HG03108 (cell line): ENCODE results near the gene TUBB6.

Experiments used
- ATAC-seq: cut with Tn5 transposase; IDR thresholded peaks from one replicate; pipeline ENCODE4 v1.9.1; 2021; ENCODE audit warnings: moderate library complexity; ENCODE audit not compliant: unreplicated experiment

TUBB6 gene

DNA sequence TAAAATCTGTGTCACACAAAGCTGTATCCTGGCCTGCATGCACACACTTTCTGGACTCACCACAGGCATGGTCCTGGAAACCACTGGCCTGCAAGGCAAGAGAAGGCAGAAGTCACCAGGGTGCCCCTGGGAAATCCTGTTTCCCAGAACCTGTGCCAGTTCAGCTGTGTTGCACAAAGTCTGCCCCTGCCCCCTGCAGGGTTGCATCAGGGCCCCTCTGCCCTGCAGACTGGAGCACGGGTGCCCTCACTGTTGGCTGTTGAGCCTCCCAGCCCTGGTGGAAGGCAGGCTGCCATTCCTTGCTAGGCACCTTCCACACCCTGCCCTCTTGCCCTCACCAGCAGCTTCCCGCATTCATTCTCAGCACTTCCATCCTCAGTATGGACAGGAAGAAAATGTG lies 18.0 kb upstream of the TUBB6 start:
- ATAC-seq = no peak

DNA sequence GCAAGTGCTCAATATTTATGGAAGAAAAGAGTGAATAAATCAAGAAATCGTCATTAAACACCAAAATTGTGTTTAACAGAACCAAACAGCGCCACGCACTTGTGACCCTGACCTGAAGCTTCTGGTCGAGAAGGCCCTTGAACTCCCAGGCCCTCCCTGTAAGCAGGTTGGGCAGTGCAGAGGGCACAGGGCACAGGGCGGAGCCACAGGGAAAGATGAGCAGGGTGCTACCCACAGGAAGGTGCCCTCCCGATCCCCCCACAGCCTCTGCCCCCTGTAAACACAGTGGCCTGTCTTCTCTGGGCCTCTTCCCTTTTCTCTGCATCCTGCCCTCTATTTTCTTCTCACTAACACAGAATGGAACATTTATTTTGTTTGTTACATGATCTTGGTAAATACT lies 16.9 kb upstream of the TUBB6 start:
- no peak for ATAC-seq

DNA sequence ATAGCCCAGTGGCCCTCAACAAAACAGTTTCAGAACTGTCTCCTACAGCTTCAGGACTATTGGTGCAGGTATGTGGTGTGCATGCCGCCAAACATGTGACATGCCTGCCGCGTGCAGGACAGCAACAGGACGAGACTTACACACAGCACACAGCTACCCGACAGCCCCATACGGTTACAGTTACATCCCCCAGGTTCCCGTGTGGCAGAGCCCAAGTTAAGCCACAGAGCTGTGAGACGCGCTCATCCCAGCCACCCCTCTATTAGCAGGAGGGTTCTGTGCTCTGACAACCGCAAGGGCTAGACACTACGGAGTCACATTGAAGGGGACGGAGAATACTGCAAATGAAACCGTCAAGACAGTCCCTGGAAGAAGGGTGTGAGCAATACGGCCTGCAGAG lies 16.4 kb upstream of the TUBB6 start:
- no peak for ATAC-seq

DNA sequence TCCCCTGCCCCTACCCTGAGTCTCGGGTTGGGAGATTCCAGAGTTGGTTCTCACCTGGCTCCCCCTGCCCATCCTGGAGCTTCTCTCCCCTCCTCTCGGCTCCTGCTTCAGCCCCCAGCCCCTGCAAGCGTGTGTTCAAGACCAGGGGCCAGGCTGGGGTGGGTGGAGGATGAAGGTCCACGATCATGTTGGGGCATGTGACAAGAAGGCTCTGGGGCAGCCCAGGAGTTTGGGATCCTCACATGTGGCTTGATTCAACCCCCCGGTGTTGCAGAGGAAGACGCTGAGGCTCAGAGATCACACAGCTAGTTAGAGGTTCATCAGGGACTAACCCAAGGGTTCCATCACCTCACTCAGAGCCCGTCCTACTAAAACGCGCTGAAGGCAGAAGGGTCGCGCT lies 14.2 kb upstream of the TUBB6 start:
- ATAC-seq = no peak

DNA sequence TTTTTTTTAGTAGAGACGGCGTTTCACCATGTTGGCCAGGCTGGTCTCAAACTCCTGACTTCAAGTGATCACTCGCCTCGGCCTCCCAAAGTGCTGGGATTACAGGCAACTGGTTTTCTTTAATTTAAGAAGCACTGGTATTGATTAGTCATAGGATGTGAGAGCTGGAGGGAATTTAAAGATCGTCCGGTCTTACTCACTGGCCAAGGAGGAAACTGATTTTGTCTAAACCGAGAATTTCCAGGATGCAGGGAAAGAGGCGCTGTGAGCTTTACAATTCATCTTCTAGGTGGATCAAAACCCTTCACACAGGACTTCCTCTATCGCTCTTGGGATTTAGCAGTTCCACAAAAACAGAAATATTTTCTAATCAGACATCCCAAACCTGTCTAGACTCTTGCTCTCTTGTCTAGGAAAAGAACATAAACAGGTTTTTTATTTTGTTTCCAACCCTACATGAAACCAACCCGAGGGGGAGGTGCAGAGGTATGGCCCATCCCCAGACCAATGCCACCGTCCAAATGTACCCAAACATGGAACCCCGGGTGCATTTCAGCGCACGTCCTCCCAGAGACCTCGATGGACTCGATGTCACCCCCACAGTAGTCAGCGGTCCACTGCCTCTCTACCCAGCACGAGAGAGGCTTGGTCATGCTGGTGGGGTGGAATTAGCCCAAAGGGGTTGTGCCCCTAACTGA lies 12.5 kb upstream of the TUBB6 start:
- no peak for ATAC-seq

DNA sequence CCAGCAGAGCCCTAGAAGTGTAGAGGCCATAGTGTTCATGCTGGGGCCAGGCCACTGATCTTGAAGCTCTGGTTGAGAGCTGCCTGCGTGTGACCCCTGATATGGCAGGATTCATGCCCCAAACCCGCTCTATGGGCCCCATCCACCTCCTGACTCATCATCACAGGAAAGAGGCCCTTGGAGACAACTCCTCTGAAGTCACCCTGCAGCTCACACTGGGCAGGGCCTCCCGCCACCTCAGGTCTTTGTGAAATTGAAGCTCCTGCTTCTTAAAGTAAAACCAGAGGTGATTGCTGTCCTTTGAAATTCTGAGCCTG lies 12.0 kb upstream of the TUBB6 start:
- ATAC-seq = no peak

DNA sequence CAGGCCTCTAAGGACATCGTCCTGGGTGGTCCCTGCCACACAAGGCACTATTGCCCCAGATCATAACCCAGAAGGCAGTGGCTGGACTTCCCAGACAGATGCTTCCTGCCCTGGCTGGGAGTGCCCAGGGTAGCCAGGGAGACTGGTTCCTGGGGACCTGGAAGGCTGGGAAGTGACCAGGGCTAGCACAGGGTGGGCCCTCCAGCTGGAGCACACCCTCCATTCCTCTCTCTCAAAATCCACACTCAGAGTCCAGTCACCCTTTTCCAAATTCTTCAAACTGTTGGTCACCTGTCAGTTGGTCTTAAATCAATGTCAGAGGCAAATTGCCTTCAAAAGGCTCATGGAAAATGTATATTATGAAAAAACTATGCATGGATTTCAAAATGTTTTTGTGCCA lies 11.6 kb upstream of the TUBB6 start:
- no peak for ATAC-seq

DNA sequence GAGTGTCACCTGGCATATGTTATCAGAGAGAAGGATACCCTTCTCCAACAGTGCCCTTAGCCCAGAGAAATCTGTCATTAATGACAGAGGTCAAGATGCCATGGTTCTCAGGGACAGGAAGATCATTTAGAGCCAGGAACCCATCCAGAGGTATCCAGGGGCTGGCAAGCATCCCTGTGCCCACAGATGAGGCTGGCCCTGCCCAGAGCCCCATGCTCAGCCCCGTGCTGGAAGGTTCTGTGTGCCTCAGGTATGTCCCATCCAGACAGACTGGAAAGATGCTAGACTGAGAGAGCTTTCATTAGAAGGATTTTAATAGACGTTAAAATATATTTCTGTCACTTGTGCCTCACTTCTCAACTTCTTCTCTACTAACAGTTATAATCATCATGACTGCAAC lies 8.2 kb upstream of the TUBB6 start:
- ATAC-seq = no peak

DNA sequence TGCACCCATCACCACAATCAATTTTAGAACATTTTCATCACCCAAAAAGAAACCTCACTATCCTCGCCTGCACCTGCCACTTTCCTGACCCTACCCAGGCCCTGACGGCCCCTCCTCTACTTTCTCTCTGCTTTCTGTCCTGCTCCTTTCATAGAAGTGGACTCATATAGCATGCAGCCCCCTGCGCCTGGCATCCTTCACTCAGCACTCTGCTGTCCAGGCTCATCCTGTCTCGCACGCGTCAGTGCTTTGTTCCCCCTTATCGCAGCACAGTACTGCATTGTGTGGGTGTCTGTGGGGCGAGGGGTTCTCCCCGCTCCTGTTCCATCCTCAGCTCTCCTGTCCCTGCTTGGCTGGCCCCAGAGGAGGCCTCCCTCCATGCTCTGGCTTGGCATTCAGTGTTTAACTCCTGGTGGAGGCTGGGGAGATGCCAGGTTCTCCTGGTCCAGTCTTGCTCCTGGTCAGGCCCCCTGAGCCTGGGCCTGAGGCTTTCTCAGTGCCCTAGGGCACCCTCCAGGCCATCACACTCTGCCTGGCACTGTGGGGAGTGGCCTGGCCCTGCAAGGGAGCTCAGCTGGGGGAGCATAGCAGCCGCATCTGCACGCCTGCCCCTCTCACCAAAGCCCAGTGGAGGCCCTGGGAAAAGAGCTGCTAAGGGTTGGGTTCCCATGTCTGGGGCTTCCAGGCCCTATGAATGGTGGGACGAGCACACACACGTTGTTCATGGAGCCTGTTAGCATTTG lies 6.6 kb upstream of the TUBB6 start:
- ATAC-seq = no peak

DNA sequence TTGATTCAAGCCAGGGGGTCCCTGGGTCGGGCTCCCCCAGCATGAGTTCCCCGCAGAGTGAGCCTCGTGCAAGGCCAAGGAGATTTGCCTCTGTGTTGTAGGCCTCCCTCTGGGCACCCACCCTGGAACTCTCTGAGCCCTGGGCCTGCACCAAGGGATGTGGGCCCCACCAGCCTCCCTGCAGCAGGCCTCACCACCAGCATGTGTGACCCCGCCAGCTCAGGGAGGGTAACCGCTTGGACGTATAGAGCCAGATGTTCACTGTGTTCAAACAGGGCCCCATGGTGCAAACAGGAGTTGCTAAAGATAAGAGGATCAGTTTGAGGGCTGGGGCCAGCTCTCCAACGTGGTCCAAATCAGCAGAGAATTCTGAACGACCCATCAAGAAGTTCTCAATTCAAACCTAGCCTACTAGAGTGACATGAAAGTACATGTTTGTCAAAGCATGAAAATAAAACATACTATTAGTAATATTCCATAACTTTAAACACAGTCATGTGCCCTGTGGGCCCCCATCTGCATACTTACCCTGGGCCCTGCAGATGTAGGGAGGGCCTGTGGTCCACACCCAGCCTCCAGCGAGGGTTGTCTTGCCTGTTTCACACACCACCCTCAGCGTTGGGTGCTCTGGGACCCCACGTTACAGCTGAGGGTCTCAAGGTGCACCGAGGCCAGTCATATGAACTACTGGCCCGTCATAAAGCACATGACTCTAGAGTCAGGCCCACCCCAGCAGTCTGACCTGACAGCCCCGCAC lies 5.5 kb upstream of the TUBB6 start:
- no peak for ATAC-seq

DNA sequence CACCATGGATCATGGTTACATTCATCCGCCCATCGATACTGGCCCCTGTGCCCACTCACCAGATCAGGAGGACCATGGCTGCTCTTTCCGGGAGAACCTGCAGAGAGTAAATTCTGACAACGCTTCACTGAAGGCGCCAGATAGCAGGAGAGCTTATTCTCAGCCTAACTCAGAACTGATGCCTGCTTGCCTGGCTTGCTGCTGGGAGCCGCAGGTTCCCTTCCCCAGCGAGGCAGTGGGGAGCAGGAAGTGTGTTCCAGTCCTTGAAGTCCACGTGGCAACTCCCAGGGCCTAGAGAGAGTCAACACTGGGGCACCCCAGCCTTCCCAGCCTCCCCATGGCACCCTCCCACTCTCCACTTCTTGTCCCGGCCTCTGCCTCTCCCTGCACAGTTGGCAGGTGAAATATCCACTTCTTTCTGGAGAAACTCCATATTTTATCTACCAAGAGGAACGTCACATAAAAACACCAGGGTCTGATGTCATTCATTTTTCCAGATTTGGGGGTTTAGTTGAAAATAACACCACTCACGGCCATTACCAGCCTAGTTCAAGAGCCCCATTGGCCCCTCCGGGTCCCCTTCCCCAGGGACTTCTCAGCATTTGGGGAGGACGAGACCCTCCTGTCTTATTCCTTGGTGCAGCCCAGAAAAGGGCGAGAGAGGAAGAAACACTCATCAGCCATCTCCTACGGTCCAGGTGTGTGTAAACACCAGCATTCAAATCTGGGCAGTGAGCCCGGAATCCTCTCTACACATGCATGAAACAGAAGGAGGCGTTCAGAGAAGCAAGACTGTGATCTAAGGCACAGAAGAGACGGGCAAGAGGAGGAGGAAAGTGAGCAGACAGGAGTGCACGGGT lies 3.5 kb upstream of the TUBB6 start:
- ATAC-seq = no peak

DNA sequence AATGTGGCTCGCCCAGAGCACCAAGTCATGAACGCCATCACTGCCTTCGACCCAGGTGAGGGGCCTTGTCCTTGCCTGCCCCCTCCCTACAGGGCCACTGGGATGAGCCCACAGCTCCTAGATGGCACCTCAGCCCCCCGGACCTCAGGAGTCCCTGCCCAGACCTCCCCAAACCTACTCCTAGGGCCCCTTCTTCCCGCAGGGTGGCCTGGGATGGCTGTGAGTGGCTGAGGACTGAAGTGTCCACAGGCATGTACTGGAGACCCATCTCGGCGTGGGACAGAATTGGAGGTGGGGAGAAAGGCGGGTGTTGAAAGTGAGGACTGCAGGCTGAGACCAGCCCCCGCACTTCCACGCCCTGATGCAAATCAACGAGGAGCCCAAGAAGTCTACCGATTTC lies 2.8 kb upstream of the TUBB6 start:
- no peak for ATAC-seq

DNA sequence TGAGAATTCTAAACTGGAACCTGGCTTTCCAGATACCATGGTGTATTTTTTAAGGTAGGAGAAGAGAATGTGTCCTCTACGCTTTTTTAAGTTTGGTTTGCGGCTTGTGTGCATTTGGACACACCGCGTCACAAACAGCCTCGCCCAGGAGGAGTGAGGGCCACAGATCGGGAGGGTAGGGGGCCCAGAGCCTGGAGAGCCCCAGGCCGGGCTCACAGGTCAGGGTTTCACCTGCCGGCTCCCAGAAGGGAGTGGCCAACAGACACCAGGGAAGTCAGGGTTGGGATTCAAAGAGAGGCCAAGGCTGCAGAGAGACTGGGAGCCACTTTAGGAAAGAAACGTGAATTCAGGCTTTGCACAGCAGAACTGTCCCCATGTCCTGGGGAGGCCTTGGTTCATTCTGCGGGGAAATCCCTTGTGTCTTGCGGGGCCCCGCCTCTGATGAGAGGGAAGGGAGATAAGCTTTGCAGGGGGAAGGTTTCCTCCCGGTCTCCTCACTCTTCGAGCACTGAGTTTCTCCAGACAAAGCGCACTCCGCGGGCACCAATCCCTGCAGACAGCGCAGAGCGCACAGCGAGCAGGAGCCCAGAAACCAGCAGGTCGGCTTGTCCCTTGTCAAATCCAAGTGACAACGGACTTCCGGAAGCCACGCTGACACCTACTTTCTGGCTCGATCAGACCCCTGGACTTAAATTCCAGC lies 2.0 kb upstream of the TUBB6 start:
- no peak for ATAC-seq

DNA sequence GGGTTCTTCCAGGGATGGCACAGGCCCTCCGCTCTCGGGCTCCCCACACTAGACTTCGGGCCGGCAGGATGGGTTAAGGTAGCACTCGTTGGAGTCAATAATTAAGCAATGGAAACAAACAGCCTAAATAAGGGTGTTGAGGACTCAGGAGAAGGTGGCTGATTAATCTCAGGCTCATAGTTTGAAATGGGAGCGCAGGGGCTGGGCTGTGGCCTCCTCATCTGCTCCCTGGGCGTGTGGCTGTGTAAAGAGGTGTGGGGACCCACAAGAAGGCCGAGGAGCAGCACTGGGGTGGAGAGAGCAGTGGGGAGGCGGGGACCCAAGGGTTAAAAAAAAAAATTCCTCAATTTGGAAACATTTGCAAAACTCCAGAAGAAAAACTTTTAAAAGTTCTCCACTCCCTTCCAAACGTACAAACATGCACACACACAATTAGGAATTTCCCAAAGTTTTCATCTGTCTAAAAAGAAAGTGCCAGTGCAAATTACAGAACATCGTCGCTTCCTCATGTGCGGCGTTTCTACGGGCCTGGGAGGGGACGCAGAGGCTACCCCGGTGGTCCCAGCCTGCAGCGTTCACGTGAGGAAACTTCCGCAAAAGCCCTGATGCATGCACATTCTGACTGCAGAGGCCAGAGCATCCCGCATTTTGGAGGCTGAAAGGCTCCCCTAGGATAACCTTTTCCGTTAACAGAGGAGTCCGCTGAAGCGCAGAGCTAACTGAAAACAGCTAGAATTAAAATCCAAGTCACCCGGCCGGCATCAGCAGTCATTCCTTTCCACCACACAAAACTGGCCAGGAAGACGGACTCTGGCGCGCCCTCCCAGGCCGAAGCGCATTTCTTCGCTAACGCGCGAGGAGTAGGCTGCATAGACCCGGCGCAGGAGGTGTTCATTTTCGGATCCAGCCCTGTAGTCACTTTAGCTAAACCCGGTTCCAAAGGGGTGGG lies 1.0 kb upstream of the TUBB6 start:
- ATAC-seq = peak; percentile 6

DNA sequence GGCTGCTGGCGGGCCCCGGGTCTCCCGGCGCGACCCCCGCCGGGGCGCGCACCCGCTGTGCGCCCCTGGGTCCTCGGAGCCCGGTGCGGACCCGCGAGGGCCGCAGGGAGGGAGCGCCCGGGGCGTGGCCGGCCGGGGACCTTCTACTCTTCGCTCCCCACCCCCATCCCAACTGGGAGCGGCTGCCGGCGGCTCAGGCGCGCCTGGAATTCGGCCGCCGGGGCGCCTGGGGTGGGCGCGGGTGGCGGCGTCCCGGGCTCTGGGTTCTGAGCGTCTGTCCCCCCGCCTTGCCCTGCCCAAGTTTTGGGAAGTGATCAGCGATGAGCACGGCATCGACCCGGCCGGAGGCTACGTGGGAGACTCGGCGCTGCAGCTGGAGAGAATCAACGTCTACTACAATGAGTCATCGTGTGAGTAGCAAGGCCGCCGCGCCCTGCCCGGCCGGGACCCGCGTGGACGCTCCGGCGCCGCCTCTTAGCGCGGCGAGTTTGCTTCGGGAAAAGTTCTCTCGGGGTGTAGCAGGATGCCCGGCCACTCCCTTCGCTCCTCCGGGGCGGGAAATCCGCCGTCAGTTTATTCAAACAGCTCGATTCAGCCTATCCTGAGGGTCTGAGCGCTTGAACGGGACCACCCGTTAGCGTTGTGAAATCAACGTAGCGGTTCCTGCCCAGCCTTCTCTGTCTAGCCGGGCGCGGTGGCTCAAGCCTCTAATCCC lies 502 bp downstream of the TUBB6 start:
- ATAC-seq = peak; percentile 34

DNA sequence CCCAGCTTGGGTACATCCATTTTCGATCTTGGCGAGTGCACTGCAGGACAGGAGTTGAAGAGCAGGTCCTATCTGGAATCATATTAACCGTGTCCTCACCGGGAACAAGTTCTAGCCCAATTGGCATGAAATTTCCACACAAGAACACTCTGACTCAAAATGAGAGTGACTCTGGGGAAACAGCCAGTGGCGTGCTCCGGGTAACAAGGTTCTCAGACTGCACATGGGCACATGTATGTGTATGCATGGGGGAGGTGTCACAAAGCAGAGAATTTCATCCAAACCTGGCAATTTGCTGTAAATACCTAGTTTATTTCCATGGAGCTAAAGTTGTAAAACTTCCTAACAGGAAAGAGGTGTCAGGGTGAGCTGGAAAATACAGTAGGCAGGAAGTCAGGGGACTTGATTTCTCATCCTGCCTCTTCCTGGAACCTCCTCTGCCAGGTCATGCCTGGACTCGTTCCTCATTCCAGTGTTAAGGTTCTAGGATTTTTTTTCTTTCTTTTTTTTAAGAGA lies 1.7 kb downstream of the TUBB6 start:
- no peak for ATAC-seq

DNA sequence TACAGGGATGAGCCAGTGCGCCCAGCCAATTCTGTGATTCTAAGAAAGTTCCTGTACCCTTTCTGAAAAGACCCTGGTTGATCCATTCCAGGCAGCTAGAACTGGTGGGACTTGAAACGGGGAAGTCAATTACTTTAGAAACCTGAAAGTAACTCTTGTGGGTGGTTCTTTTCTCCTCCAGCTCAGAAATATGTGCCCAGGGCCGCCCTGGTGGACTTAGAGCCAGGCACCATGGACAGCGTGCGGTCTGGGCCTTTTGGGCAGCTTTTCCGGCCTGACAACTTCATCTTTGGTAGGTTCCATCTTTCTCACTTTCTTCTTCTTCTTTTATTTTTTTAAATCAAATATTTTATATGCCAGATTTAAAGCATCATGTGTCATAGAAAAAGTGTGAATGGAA lies 2.7 kb downstream of the TUBB6 start:
- ATAC-seq = no peak

DNA sequence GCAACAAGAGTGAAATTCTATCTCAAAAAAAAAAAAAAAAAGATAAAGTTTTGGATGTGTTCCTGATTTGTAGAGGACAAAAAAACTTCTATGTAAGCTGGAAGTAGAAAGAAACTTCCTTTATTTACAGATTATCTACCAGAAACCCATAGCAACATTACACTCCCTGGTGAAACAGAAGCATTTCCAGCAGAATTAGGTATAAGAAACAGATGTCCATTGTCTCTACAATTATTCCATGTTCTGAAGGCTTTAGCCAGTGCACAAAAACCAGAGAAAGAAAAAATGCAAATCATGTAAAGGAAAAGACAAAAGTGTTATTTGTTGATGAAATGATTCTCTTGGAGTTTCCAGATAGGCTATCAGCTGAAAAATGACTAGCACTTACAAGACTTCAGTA lies 4.9 kb downstream of the TUBB6 start:
- no peak for ATAC-seq
